RKO (cell line): Measurements from ENCODE around the gene INKA2.

Experiments
- DNase-seq: peaks from one replicate; pipeline ENCODE4 v3.0.0-alpha.2; 2016; ENCODE audit warnings: low spot score

The INKA2 gene

GRCh38 chr1:111732718-111733117, 6.5 kb downstream of the INKA2 start:
- DNase-seq, result no peak

- DNase-seq, result no peak
These were observed 7.2 kb downstream of the INKA2 start for GRCh38 chr1:111731956-111732355.

- no peak for DNase-seq
These were observed 8.5 kb downstream of the INKA2 start for GRCh38 chr1:111730706-111731105.

- DNase-seq, result no peak
These were observed 9.1 kb downstream of the INKA2 start for GRCh38 chr1:111729946-111730681.

- no peak for DNase-seq
These were observed 9.8 kb downstream of the INKA2 start for GRCh38 chr1:111729271-111729921.

GRCh38 chr1:111727056-111727455, 12.1 kb downstream of the INKA2 start:
- DNase-seq, result no peak

- no peak for DNase-seq
These were observed 14.0 kb downstream of the INKA2 start for GRCh38 chr1:111725192-111725591.

- no peak for DNase-seq
These were observed 15.3 kb downstream of the INKA2 start for GRCh38 chr1:111723871-111724270.

- DNase-seq, result no peak
These were observed 15.9 kb downstream of the INKA2 start for GRCh38 chr1:111723091-111723806.

GRCh38 chr1:111720977-111721786, 18.0 kb downstream of the INKA2 start:
- DNase-seq, result no peak

- DNase-seq, result no peak
These were observed 18.8 kb downstream of the INKA2 start for GRCh38 chr1:111720274-111720976.

- DNase-seq, result no peak
These were observed 19.5 kb downstream of the INKA2 start for GRCh38 chr1:111719674-111720132.

GRCh38 chr1:111719135-111719534, 20.1 kb downstream of the INKA2 start:
- DNase-seq, result no peak

- DNase-seq, result no peak
These were observed 21.7 kb downstream of the INKA2 start for GRCh38 chr1:111717450-111717849.

- DNase-seq, result no peak
These were observed 22.9 kb downstream of the INKA2 start for GRCh38 chr1:111716333-111716732.

GRCh38 chr1:111709986-111710385, 29.2 kb downstream of the INKA2 start:
- DNase-seq, result no peak

- DNase-seq, result no peak
These were observed 31.3 kb downstream of the INKA2 start for GRCh38 chr1:111707906-111708305.

GRCh38 chr1:111706921-111707320, 32.3 kb downstream of the INKA2 start:
- no peak for DNase-seq

GRCh38 chr1:111705841-111706240, 33.4 kb downstream of the INKA2 start:
- DNase-seq, result no peak

GRCh38 chr1:111704776-111705175, 34.4 kb downstream of the INKA2 start:
- DNase-seq, result no peak

GRCh38 chr1:111704240-111704639, 35.0 kb downstream of the INKA2 start:
- no peak for DNase-seq
